Measurements from ENCODE around the gene RP2.
A peak's percentile ranks its signal among the peaks of the same experiment; 100 is the strongest.

The RP2 gene

DNA sequence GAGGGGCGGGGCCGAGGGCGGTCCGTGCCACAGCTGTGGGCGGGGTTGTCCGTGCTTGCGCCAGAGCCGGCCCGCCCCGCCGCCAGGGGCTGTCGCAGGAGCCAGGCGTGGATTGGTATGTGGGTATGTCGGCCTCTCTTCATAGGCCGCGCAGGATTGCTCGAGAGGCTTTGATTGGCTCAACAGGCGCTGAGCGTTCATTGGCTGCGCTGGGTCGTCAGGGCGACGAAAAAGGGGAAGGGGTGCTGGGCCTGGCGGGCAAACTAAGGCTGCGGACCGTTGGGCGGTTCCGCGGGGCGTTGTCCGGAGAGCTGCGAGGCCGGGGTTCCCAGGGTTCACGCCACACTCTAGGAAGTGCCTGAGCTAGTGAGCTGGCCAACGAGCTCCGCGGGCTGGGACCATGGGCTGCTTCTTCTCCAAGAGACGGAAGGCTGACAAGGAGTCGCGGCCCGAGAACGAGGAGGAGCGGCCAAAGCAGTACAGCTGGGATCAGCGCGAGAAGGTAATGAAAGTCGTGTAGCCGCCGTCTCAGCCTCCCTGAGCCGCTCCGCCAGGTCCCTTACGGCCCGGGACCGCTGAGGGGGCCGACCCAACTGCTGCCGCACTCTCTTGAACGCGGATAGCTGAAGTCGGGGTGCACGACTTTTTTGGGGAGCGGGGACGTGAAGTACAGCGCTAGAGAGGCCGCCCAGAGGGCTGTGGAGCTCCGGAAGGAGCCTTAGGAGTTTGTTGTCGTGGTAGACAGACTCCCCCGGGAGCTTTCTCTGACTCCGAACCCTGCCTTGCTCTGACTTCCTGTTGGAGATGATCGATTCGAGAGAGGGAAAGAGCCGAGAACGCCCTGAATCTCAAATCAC is at the start of gene RP2:
RP2 (plus strand) TSS at position 343 of the 857 bp plus-strand sequence; CDS start at position 401, 58 bp downstream.
- TF ChIP-seq, protein P1, sequence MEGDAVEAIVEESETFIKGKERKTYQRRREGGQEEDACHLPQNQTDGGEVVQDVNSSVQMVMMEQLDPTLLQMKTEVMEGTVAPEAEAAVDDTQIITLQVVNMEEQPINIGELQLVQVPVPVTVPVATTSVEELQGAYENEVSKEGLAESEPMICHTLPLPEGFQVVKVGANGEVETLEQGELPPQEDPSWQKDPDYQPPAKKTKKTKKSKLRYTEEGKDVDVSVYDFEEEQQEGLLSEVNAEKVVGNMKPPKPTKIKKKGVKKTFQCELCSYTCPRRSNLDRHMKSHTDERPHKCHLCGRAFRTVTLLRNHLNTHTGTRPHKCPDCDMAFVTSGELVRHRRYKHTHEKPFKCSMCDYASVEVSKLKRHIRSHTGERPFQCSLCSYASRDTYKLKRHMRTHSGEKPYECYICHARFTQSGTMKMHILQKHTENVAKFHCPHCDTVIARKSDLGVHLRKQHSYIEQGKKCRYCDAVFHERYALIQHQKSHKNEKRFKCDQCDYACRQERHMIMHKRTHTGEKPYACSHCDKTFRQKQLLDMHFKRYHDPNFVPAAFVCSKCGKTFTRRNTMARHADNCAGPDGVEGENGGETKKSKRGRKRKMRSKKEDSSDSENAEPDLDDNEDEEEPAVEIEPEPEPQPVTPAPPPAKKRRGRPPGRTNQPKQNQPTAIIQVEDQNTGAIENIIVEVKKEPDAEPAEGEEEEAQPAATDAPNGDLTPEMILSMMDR (conservative IDR thresholded peaks at IDR 0.05): no peak
- peak within 1 kb of the TSS; percentile 60 for H3K27ac ChIP-seq

- TF ChIP-seq, protein P1 (conservative IDR thresholded peaks at IDR 0.05): no peak
Observed at GRCh38 chrX:46788902-46789301, 47.9 kb upstream of the RP2 start.

DNA sequence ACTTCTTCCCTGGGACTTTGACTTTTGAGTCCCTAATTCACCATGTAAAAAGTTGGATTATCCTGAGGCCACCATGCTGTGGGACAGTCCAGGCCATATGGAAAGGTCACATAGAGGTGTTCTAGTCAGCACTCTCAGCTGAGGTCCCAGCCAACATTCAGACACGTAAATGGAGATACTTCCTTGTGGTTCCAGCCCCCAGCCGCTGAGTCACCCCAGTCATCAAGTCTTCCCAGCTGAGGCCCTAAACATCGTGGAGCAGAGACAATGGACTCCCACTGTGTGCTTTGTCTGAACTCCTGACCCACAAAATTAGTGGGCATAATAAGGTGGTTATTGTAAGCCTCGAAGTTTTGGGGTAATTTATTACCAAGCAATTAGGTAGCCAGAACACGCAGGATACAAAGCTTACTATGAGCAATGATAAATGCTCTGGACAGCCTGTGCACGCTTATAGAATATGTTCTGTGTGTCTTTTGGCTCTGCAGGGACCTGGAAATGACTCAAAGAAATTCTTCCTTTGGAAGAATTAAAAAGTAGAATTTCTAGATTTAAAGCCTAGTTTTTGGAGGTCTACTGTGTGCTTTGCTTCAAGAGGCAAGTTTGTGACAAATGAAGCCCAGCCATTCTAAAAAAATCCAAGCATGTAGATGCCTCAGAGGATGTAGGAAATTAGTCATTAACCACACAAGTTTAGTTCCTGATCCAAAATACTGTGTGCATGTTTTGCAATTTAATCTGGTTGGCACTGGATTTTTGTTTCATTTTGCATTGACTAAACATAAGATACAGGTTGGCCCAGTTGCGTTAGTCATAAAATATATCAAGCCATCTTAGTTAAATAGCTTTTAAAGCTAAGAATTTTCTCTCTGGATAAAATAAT is 44.7 kb upstream of the RP2 start:
- TF ChIP-seq, protein P1 (conservative IDR thresholded peaks at IDR 0.05): no peak
- H3K27ac ChIP-seq: peak overlapping the region; percentile 97

More at GRCh38 chrX:46788902-46789301, 47.9 kb upstream of the RP2 start:
- no peak overlapping the region for H3K27ac ChIP-seq

- H3K27ac ChIP-seq: peak overlapping the region; percentile 97
- TF ChIP-seq, protein P1 (conservative IDR thresholded peaks at IDR 0.05): no peak
Observed at GRCh38 chrX:46792810-46793188, 44.0 kb upstream of the RP2 start.

DNA sequence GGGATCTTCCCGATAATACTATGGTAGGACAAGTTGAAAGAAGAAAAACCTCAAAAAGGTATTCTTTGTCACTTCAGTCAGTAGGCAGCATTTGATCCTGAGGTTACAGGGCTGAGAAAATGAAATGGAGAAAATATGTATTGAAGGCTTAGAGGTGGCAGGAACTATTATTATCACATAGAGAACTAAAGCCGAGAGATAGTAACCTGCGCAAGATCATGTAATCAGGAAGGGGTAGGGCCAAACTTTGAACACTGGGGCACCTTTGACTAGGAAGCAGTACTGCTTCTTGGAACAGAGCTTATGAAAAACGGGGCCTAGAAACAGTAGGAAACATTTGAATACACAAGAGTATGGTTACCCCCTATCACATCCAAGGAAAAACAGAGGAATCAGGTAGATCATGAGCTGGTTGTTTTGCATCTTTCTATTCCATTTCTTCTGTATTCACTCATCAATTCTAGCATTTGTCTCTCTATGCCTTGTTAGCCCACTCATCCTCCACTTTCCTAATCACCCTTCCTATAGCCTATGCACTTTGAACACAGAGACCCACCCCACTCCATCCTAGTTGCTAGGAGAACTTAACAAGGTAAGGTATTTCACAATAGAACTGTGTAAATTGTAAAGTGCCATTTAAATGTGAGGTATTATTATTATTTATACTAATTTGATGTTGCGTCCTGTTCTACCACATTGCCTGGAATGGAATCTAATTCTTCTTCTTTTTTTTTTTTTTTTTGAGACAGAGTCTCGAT is 43.3 kb upstream of the RP2 start:
- TF ChIP-seq, protein P1 (conservative IDR thresholded peaks at IDR 0.05): no peak
- peak overlapping the region; percentile 97 for H3K27ac ChIP-seq

DNA sequence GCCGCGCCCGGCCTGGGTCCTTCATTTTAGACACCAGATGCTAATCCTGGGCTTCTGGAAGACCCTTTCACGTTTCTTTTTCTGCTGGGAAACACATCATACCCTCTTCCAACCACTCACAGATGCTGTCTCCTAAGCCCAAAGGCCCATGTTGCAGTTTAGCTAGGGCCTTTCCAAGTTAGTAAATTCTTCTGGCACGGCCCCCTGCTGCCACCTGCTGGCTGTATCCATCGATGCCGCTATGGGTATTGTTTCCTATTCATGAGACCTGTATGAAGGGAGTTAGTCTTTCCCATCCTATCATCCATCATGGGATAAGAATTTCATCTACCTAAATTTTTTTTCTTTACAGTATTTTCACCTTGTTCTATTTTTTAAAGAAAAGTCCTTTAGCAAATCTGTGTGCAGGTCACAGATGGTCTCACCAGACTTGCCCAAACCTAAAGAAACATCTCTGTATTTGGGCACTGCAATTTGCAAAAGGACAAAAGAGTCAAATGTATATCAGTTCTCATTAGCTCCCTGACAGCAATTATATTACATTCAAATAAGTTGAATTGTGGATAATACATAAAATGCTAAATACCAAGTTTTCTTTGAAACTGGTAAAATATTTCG is 40.2 kb upstream of the RP2 start:
- no peak overlapping the region; the same call in 1 of the 2 replicates for H3K27ac ChIP-seq
- TF ChIP-seq, protein P1 (conservative IDR thresholded peaks at IDR 0.05): peak; percentile 87

Data from VCaP (cell line).